ENCODE data around the gene DSG3. TPM values are rescaled to one million over a fixed set of nuclear protein-coding genes. Genes with fewer than 3 reads are reported as not detected.
"Not testable (repeated sequence)": the region's sequence is repeated elsewhere in the genome, so short reads cannot be mapped to it uniquely, and the experiment has no call there.

The DSG3 gene
- total and polyA plus RNA-seq, 11 donors, result 0.01 to 0.07 TPM; not detected in 9

DNA sequence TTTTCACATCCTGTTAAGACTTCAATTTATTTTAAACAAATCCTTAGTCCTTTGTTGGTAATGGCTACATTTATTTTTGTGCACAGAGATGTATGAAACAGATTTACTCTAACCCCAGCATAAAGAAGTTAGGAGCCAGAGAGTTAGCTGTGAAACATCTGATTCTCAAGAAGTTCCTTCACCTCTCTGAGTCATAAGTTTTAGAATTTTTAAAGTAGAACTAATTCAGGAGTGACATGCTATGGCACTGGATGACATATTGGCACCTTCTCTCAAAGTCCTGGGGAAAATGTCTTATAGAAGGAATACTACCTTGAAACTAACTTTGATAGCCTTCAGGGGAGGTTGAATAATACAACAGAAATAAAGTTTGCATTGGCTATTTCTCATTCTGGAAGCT is 44.0 kb downstream of the DSG3 start:
- no peak for DNase-seq
- Histone ChIP-seq H3K27ac (no peak overlapping the region), H3K36me3 (no peaks in the 10 kb centered on the region), H3K4me3 (no peak overlapping the region), H3K4me1 (no peaks in the 10 kb centered on the region), H3K9me3 (no peaks in the 10 kb centered on the region), H3K27me3 (peaks cover 0 to 2% (median 0%) of the 10 kb centered on the region in 9 donors)
- intact Hi-C loops (cut with DNase I), result loop anchor here in 4 of 10 donors (10.0 kb wide), 3 partner anchors 217 to 387 kb away; partner anchors contain the start of gene DSC2 (in 1 of the 4)
- TF ChIP-seq, protein P1, sequence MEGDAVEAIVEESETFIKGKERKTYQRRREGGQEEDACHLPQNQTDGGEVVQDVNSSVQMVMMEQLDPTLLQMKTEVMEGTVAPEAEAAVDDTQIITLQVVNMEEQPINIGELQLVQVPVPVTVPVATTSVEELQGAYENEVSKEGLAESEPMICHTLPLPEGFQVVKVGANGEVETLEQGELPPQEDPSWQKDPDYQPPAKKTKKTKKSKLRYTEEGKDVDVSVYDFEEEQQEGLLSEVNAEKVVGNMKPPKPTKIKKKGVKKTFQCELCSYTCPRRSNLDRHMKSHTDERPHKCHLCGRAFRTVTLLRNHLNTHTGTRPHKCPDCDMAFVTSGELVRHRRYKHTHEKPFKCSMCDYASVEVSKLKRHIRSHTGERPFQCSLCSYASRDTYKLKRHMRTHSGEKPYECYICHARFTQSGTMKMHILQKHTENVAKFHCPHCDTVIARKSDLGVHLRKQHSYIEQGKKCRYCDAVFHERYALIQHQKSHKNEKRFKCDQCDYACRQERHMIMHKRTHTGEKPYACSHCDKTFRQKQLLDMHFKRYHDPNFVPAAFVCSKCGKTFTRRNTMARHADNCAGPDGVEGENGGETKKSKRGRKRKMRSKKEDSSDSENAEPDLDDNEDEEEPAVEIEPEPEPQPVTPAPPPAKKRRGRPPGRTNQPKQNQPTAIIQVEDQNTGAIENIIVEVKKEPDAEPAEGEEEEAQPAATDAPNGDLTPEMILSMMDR (IDR thresholded peaks at IDR 0.05), result no peak
- TF ChIP-seq POLR2A (IDR thresholded peaks at IDR 0.05), result no peak
- ATAC-seq, result no peak

- TF ChIP-seq, protein P1 (IDR thresholded peaks at IDR 0.05), result no peak
- no peak for TF ChIP-seq POLR2A (IDR thresholded peaks at IDR 0.05)
- 90 to 95% (median 93%) methylated on average over 9 of the region's 9 CpGs for WGBS, 4 donors
- Histone ChIP-seq H3K4me3 (no peak overlapping the region), H3K27ac (no peak overlapping the region), H3K9me3 (no peaks in the 10 kb centered on the region), H3K27me3 (peaks cover 0 to 13% (median 0%) of the 10 kb centered on the region in 9 donors), H3K36me3 (no peaks in the 10 kb centered on the region), H3K4me1 (peaks cover 0 to 6% (median 0%) of the 10 kb centered on the region in 12 donors)
- intact Hi-C loops (cut with DNase I), result loop anchor here in 4 of 10 donors (10.0 kb wide), 3 partner anchors 218 to 388 kb away; partner anchors contain the start of gene DSC2 (in 1 of the 4)
- no peak for ATAC-seq
- no peak for DNase-seq
Observed at GRCh38 chr18:31492671-31493070, 45.1 kb downstream of the DSG3 start.

DNA sequence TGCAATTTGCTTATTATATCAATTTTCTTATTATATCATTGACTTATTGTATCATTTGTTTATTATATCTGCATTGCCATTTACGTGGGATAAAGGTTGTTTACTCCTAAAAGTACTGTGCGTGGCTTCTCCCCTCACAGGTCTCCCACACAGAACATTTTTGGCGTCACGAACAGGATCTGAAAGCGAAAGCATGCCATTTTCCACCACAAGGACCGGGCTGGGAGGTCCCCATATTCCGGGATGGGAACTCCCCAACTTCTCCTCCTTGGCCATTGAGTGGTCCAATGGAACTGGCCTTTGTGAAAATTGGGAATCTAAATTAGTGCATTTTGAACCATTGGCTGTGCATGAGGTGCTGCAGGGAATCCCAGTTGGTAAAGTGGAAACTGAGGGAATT is 45.6 kb downstream of the DSG3 start:
- no peak overlapping the region for H3K27ac ChIP-seq
- no peaks in the 10 kb centered on the region for H3K36me3 ChIP-seq
- peaks cover 0 to 9% (median 0%) of the 10 kb centered on the region in 12 donors for H3K4me1 ChIP-seq
- H3K27me3 ChIP-seq, result peaks cover 0 to 18% (median 0%) of the 10 kb centered on the region in 9 donors
- no peak overlapping the region for H3K4me3 ChIP-seq
- intact Hi-C loops (cut with DNase I), result loop anchor here in 4 of 10 donors (10.0 kb wide), 3 partner anchors 218 to 388 kb away; partner anchors contain the start of gene DSC2 (in 1 of the 4)
- no peak for DNase-seq
- no peaks in the 10 kb centered on the region for H3K9me3 ChIP-seq
- no peak for TF ChIP-seq POLR2A (IDR thresholded peaks at IDR 0.05)
- TF ChIP-seq, protein P1 (IDR thresholded peaks at IDR 0.05), result no peak
- 90 to 94% (median 92%) methylated on average over 7 of the region's 7 CpGs for WGBS, 4 donors
- no peak for ATAC-seq

- Histone ChIP-seq H3K27me3 (peaks cover 0 to 25% (median 0%) of the 10 kb centered on the region in 9 donors), H3K9me3 (no peaks in the 10 kb centered on the region), H3K27ac (no peak overlapping the region), H3K4me3 (no peak overlapping the region), H3K4me1 (peaks cover 0 to 12% (median 0%) of the 10 kb centered on the region in 12 donors), H3K36me3 (no peaks in the 10 kb centered on the region)
- ATAC-seq (no peak), DNase-seq (no peak)
- intact Hi-C loops (cut with DNase I), result loop anchor here in 4 of 10 donors (10.0 kb wide), 3 partner anchors 219 to 389 kb away; partner anchors contain the start of gene DSC2 (in 1 of the 4)
- TF ChIP-seq POLR2A (IDR thresholded peaks at IDR 0.05), result no peak
- TF ChIP-seq, protein P1 (IDR thresholded peaks at IDR 0.05), result no peak
Observed at GRCh38 chr18:31493941-31494340, 46.4 kb downstream of the DSG3 start.

DNA sequence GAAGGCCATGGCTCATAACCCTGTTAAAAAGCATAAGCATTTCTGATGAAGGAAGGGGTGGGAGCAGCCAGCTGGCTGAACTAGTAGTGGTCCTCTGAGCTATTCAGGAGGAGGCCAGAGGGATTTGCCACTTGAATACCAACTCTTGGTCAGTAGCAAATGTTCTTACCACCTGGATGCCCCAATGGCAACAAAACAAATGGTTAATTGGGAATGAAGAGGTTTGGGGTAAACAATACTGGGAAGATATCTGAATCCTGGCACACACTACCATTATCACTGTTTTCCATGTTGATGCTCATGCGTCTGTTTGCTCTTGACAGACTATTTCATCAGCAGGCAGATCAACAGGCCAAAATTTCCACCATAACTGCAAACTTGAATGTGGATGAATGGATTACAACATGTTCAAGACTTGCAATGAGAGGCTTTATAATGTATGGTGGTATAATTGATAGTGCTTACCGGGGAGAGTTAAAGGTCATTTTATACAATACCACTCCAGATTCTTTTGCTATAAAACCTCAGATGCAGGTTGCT is 47.2 kb downstream of the DSG3 start:
- Histone ChIP-seq H3K4me1 (peaks cover 0 to 13% (median 0%) of the 10 kb centered on the region in 12 donors), H3K27me3 (peaks cover 0 to 30% (median 0%) of the 10 kb centered on the region in 9 donors)
- H3K36me3 ChIP-seq, H3K9me3 ChIP-seq, H3K27ac ChIP-seq, DNase-seq, ATAC-seq, H3K4me3 ChIP-seq: not testable (repeated sequence)
- intact Hi-C loops (cut with DNase I), result loop anchor here in 6 of 10 donors (5.0 to 10.0 kb wide), 6 partner anchors 217 to 392 kb away; partner anchors contain the start of gene DSC2 (in 3 of the 6)
- WGBS, 4 donors, result 74 to 82% (median 77%) methylated on average over 2 of the region's 2 CpGs
